H1 (cell line): ENCODE data around the gene LRRC63. TPM values are rescaled to one million over a fixed set of nuclear protein-coding genes. Genes with fewer than 3 reads are reported as not detected.

Experiments used
- CTCF ChIA-PET: fragments of 300-600 bp; sonication (Branson Sonifier 250); formaldehyde crosslinking; loops from one replicate; lab custom pipeline; 2021; ENCODE audit not compliant: partially characterized antibody; lab: Charles Lee
- POLR2A ChIA-PET: fragments of 300-600 bp; sonication (Branson Sonifier 250); formaldehyde crosslinking; loops from one replicate; lab custom pipeline; 2021; ENCODE audit warnings: inconsistent platforms; ENCODE audit not compliant: partially characterized antibody; lab: Charles Lee
- DNase-seq, 2 experiments: peaks; one replicate each; pipeline versions ENCODE4 v3.0.0 to v3.0.0-alpha.2; 2010 to 2022; ENCODE audit warnings: low spot score in 2 of 2, low read depth in 1 of 2, mixed read lengths in 1 of 2
- FAIRE-seq: peaks from 2 replicates; lab custom pipeline; 2011; peaks lifted over from hg19 to GRCh38; lab: Jason Lieb, UNC
- H2AFZ ChIP-seq: 2 replicates; pipeline ENCODE4 v1.8.1; 2012; ENCODE audit warnings: low read length, inconsistent platforms
- H2AK5ac ChIP-seq: 2 replicates; pipeline ENCODE4 v1.6.1; 2013; ENCODE audit warnings: low read depth, low read length
- H2BK120ac ChIP-seq: replicated peaks from 2 replicates; pipeline ENCODE3; 2013; ENCODE audit warnings: low read depth, low read length, inconsistent platforms
- H2BK12ac ChIP-seq: 2 replicates; pipeline ENCODE4 v1.6.1; 2013; ENCODE audit warnings: low read depth, low read length
- H2BK15ac ChIP-seq: 2 replicates; pipeline ENCODE4 v1.6.1; 2013; ENCODE audit warnings: low read length
- H2BK20ac ChIP-seq: 2 replicates; pipeline ENCODE4 v1.6.1; 2013; ENCODE audit warnings: low read length
- H2BK5ac ChIP-seq: 2 replicates; pipeline ENCODE4 v1.6.1; 2013; ENCODE audit warnings: low read depth, low read length
- H3K14ac ChIP-seq: 2 replicates; pipeline ENCODE4 v1.6.1; 2013; ENCODE audit warnings: inconsistent platforms; ENCODE audit not compliant: insufficient read length
- H3K18ac ChIP-seq: 2 replicates; pipeline ENCODE4 v1.6.1; 2013; ENCODE audit warnings: low read length; ENCODE audit errors: extremely low read depth
- H3K23ac ChIP-seq: 2 replicates; pipeline ENCODE4 v1.6.1; 2013; ENCODE audit warnings: inconsistent platforms; ENCODE audit not compliant: insufficient read length
- H3K23me2 ChIP-seq: 2 replicates; pipeline ENCODE4 v1.6.1; 2013; ENCODE audit warnings: low read depth, low read length
- H3K27ac ChIP-seq: 2 replicates; pipeline ENCODE4 v1.6.1; 2011; ENCODE audit warnings: low read depth, low read length, inconsistent platforms
- H3K27me3 ChIP-seq, 4 experiments: replicated peaks in 1 of 4; 1 replicate in 1 of 4; 2 replicates in 3 of 4; pipeline versions ENCODE4 v1.6.1 to v1.8.1; 2011 to 2013; ENCODE audit warnings: low read length in 3 of 4, mild to moderate bottlenecking in 3 of 4, inconsistent platforms in 2 of 4, mixed read lengths in 2 of 4, moderate library complexity in 1 of 4; ENCODE audit not compliant: control insufficient read depth in 3 of 4, insufficient read depth in 3 of 4; ENCODE audit errors: extremely low read depth in 1 of 4
- H3K36me3 ChIP-seq, 4 experiments: 2 replicates each; pipeline versions ENCODE4 v1.6.1 to v1.8.1; 2011 to 2013; ENCODE audit warnings: mild to moderate bottlenecking in 4 of 4, low read length in 3 of 4, moderate library complexity in 2 of 4, control low read depth in 1 of 4, inconsistent platforms in 1 of 4; ENCODE audit not compliant: insufficient read depth in 4 of 4, control insufficient read depth in 2 of 4
- H3K4ac ChIP-seq: replicated peaks from 2 replicates; pipeline ENCODE3; 2013; ENCODE audit warnings: low read length, low read depth, mixed read lengths, inconsistent platforms; ENCODE audit not compliant: insufficient read length
- H3K4me1 ChIP-seq, 4 experiments: replicated peaks in 1 of 4; 1 replicate in 1 of 4; 2 replicates in 3 of 4; pipeline versions ENCODE4 v1.6.1 to v1.8.1; 2011 to 2013; ENCODE audit warnings: low read length in 3 of 4, inconsistent platforms in 2 of 4, mixed read lengths in 1 of 4; ENCODE audit not compliant: insufficient read depth in 4 of 4, control insufficient read depth in 3 of 4
- H3K4me2 ChIP-seq, 2 experiments: 2 replicates each; pipeline versions ENCODE4 v1.6.1 to v1.8.1; 2011 to 2013; ENCODE audit warnings: low read depth in 2 of 2, low read length in 2 of 2, control low read depth in 1 of 2, inconsistent platforms in 1 of 2, mild to moderate bottlenecking in 1 of 2; ENCODE audit not compliant: insufficient read depth in 1 of 2
- H3K4me3 ChIP-seq, 4 experiments: fragments of 200-600, 300-600 bp in 1 of 4; sonication (generic), shearing (Covaris generic), sonication (Bioruptor Twin) in 1 of 4; 2 replicates each; pipeline versions ENCODE4 v1.5.1 to v1.8.1; 2011 to 2016; ENCODE audit warnings: low read length in 4 of 4, low read depth in 3 of 4, control low read depth in 2 of 4, inconsistent platforms in 2 of 4, mild to moderate bottlenecking in 2 of 4, mixed read lengths in 1 of 4, moderate library complexity in 1 of 4; ENCODE audit not compliant: insufficient read depth in 2 of 4; ENCODE audit errors: extremely low read depth in 1 of 4
- H3K56ac ChIP-seq: replicated peaks from 2 replicates; pipeline ENCODE3; 2013; ENCODE audit warnings: low read depth, mild to moderate bottlenecking, mixed read lengths, low read length, inconsistent platforms; ENCODE audit not compliant: insufficient read length
- H3K79me1 ChIP-seq: 2 replicates; pipeline ENCODE4 v1.6.1; 2013; ENCODE audit warnings: low read depth, low read length, control low read depth
- H3K79me2 ChIP-seq, 2 experiments: 2 replicates each; pipeline versions ENCODE4 v1.6.1 to v1.8.1; 2012 to 2013; ENCODE audit warnings: low read length in 2 of 2, mild to moderate bottlenecking in 2 of 2, inconsistent platforms in 1 of 2; ENCODE audit not compliant: insufficient read depth in 2 of 2, control insufficient read depth in 1 of 2
- H3K9ac ChIP-seq, 4 experiments: replicated peaks in 1 of 4; 1 replicate in 1 of 4; 2 replicates in 3 of 4; pipeline versions ENCODE4 v1.6.1 to v1.8.1; 2011 to 2013; ENCODE audit warnings: low read depth in 3 of 4, low read length in 3 of 4, control low read depth in 2 of 4, mild to moderate bottlenecking in 2 of 4, moderate library complexity in 2 of 4, inconsistent platforms in 1 of 4; ENCODE audit errors: extremely low read depth in 1 of 4
- H3K9me3 ChIP-seq, 2 experiments: 2 replicates each; pipeline versions ENCODE4 v1.6.1 to v1.8.1; 2012 to 2013; ENCODE audit warnings: mild to moderate bottlenecking in 2 of 2, moderate library complexity in 2 of 2, control low read depth in 1 of 2, inconsistent platforms in 1 of 2, low read depth in 1 of 2, low read length in 1 of 2, mixed read lengths in 1 of 2; ENCODE audit not compliant: insufficient read depth in 2 of 2
- H4K20me1 ChIP-seq, 2 experiments: replicated peaks in 1 of 2; 2 replicates each; pipeline versions ENCODE3 to v1.8.1; 2011 to 2013; ENCODE audit warnings: inconsistent platforms in 2 of 2, low read length in 2 of 2, mild to moderate bottlenecking in 1 of 2; ENCODE audit not compliant: insufficient read depth in 2 of 2, control insufficient read depth in 1 of 2
- H4K5ac ChIP-seq: 2 replicates; pipeline ENCODE4 v1.6.1; 2013; ENCODE audit warnings: low read length, low read depth, mixed read lengths, inconsistent platforms; ENCODE audit not compliant: insufficient read length
- H4K8ac ChIP-seq: 2 replicates; pipeline ENCODE4 v1.8.0; 2013; ENCODE audit warnings: mild to moderate bottlenecking, moderate library complexity, low read length, inconsistent platforms; ENCODE audit not compliant: insufficient read depth; ENCODE audit errors: extremely low read depth
- H4K91ac ChIP-seq: replicated peaks from 2 replicates; pipeline ENCODE3; 2013; ENCODE audit warnings: low read length, mixed read lengths, inconsistent platforms; ENCODE audit not compliant: insufficient read length
- CBX8 ChIP-seq: fragments of 300-800, 300-1000 bp; sonication (generic); IDR thresholded peaks from 2 replicates; pipeline ENCODE4 v1.7.1; 2016; ENCODE audit warnings: low read depth, low read length, borderline replicate concordance
- CHD2 ChIP-seq: IDR thresholded peaks from 2 replicates; pipeline ENCODE4 v1.6.1; 2012; ENCODE audit warnings: low read length, improper control_type of control experiment
- EGR1 ChIP-seq: IDR thresholded peaks from 2 replicates; pipeline ENCODE4 v1.6.1; 2011; ENCODE audit warnings: low read depth, low read length, borderline replicate concordance
- EP300 ChIP-seq, 2 experiments: IDR thresholded peaks; 1 replicate in 1 of 2; 2 replicates in 1 of 2; pipeline ENCODE4 v1.6.1; 2011 to 2012; ENCODE audit warnings: low read depth in 2 of 2, low read length in 2 of 2, mild to moderate bottlenecking in 2 of 2, borderline replicate concordance in 1 of 2, inconsistent platforms in 1 of 2, moderate library complexity in 1 of 2
- POU5F1 ChIP-seq: IDR thresholded peaks from 2 replicates; pipeline ENCODE4 v1.6.1; 2011; ENCODE audit warnings: low read depth, mild to moderate bottlenecking, low read length, moderate library complexity
- SP4 ChIP-seq: IDR thresholded peaks from 2 replicates; pipeline ENCODE4 v1.6.1; 2012; ENCODE audit warnings: low read length, inconsistent platforms
- polyA plus RNA-seq, 7 experiments: library from polyadenylated mRNA; depleted of rRNA in 3 of 7; stranded (reverse) in 5 of 7; unstranded in 2 of 7; fragments of >200 nt in 5 of 7; fragments of 200-250 nt in 2 of 7; gene quantifications; 1 replicate in 5 of 7; 2 replicates in 1 of 7; 4 replicates in 1 of 7; pipeline versions ENCODE4 v1.2.1 to v1.2.3, GENCODE V29; 2011 to 2013; ENCODE audit warnings: missing spikeins in 2 of 7, mixed read lengths in 2 of 7
- total RNA-seq: library from RNA; stranded (reverse); fragmentation: NEBNext Ultra II Directional; extraction: Animal tissue kit (Norgen Biotek cat#: 25700); gene quantifications from 2 replicates; pipeline ENCODE4 v1.2.1, GENCODE V29; 2021

Gene LRRC63
- total and polyA plus RNA-seq, 2 of the 8 experiments (the other 6 are each of a cell fraction or from before 2014, with no cell fraction given): not detected

GRCh38 chr13:46317120-46317519 lies 105.4 kb downstream of the LRRC63 start:
- no peaks in the 10 kb centered on the region for H3K79me1 ChIP-seq
- POLR2A ChIA-PET: no interaction called here
- FAIRE-seq: no peak

More at GRCh38 chr13:46317120-46317519, 105.4 kb downstream of the LRRC63 start:
- Histone ChIP-seq H3K23me2 (no peaks in the 10 kb centered on the region), H4K91ac (no peak overlapping the region), H2BK5ac (no peak overlapping the region), H2BK120ac (no peak overlapping the region), H3K14ac (no peak overlapping the region), H3K23ac (no peak overlapping the region), H3K27ac (no peak overlapping the region), H2AK5ac (no peak overlapping the region), H2AFZ (no peak overlapping the region), H3K4ac (no peak overlapping the region), H4K8ac (no peak overlapping the region), H4K5ac (no peak overlapping the region), H3K4me1 (no peaks in the 10 kb centered on the region), H3K36me3 (no peaks in the 10 kb centered on the region), H2BK12ac (no peak overlapping the region), H3K18ac (no peak overlapping the region), H2BK20ac (no peak overlapping the region), H3K4me2 (no peak overlapping the region), H3K27me3 (no peaks in the 10 kb centered on the region), H2BK15ac (no peak overlapping the region), H3K4me3 (no peak overlapping the region), H3K56ac (no peak overlapping the region), H4K20me1 (no peaks in the 10 kb centered on the region), H3K9me3 (no peaks in the 10 kb centered on the region), H3K9ac (no peak overlapping the region), H3K79me2 (no peaks in the 10 kb centered on the region)
- CTCF ChIA-PET: no interaction called here
- no peak for DNase-seq
- TF ChIP-seq SP4 (no peak), POU5F1 (no peak), EP300 (IDR thresholded peaks at IDR 0.05; ENCODE audit: borderline replicate concordance in 1 of 2, low read depth in 2 of 2, low read length in 2 of 2) (no peak), CHD2 (no peak), CBX8 (no peak), EGR1 (no peak)
